ENCODE data around the gene VSX2.

VSX2 gene

GRCh38 chr14:74223016-74223415 is 16.2 kb upstream of the VSX2 start:
- DNase-seq = no peak

GRCh38 chr14:74231784-74232183 is 7.5 kb upstream of the VSX2 start:
- no peak for DNase-seq

- DNase-seq = no peak
Observed at GRCh38 chr14:74235017-74235416, 4.2 kb upstream of the VSX2 start.

GRCh38 chr14:74237441-74237840 is 1.8 kb upstream of the VSX2 start:
- DNase-seq = no peak

- DNase-seq = no peak
Observed at GRCh38 chr14:74239848-74240793, 872 bp downstream of the VSX2 start.

- DNase-seq = no peak
Observed at GRCh38 chr14:74240794-74241651, 1.8 kb downstream of the VSX2 start.

GRCh38 chr14:74241652-74242017 is 2.4 kb downstream of the VSX2 start:
- DNase-seq = no peak

- no peak for DNase-seq
Observed at GRCh38 chr14:74242021-74242779, 3.0 kb downstream of the VSX2 start.

- no peak for DNase-seq
Observed at GRCh38 chr14:74242780-74243042, 3.5 kb downstream of the VSX2 start.

GRCh38 chr14:74243051-74243450 is 3.8 kb downstream of the VSX2 start:
- no peak for DNase-seq

- DNase-seq = no peak
Observed at GRCh38 chr14:74244115-74244514, 4.9 kb downstream of the VSX2 start.

GRCh38 chr14:74245292-74245691 is 6.0 kb downstream of the VSX2 start:
- no peak for DNase-seq

- no peak for DNase-seq
Observed at GRCh38 chr14:74246542-74246941, 7.3 kb downstream of the VSX2 start.

GRCh38 chr14:74248017-74248416 is 8.8 kb downstream of the VSX2 start:
- no peak for DNase-seq

- DNase-seq = no peak
Observed at GRCh38 chr14:74249433-74250375, 10.5 kb downstream of the VSX2 start.

- DNase-seq = no peak
Observed at GRCh38 chr14:74255281-74255680, 16.0 kb downstream of the VSX2 start.

GRCh38 chr14:74257078-74257940 is 18.1 kb downstream of the VSX2 start:
- peak in 1 of 2 donors; percentile 34 for DNase-seq

GRCh38 chr14:74257941-74258763 is 18.9 kb downstream of the VSX2 start:
- DNase-seq = no peak

GRCh38 chr14:74258764-74259035 is 19.5 kb downstream of the VSX2 start:
- DNase-seq = no peak

- DNase-seq = no peak
Observed at GRCh38 chr14:74259513-74259912, 20.3 kb downstream of the VSX2 start.

All from bone marrow (tissue), 2 donors.